Pancreas (tissue), 10 donors: Measurements from ENCODE around the gene RING1. TPM values are rescaled to one million over a fixed set of nuclear protein-coding genes. Genes with fewer than 3 reads are reported as not detected.

Source experiments
- ATAC-seq, 4 donors: fragments of 200-7000 bp; cut with Tn5 transposase; one replicate each; pipeline versions ENCODE4 v1.8.0 to v1.9.1; 2020; ENCODE audit warnings: mild to moderate bottlenecking in 4 of 4, moderate library complexity in 4 of 4
- DNase-seq, 6 donors: peaks; one replicate each; pipeline ENCODE4 v3.0.0-alpha.2; 2020
- FAIRE-seq: peaks from 2 replicates; lab custom pipeline; 2012; peaks lifted over from hg19 to GRCh38; lab: Jason Lieb, UNC
- H3K27ac ChIP-seq, 4 donors: fragments of 200-600 bp; sonication (generic); 1 replicate in 3 of 4; 2 replicates in 1 of 4; pipeline versions ENCODE4 v1.5.0 to v1.8.0; 2020
- H3K27me3 ChIP-seq, 4 donors: fragments of 200-600 bp; one replicate each; pipeline ENCODE4 v1.8.0; 2021
- H3K36me3 ChIP-seq, 3 donors: fragments of 200-600 bp; sonication (generic) in 1 of 3; one replicate each; pipeline versions ENCODE4 v1.5.0 to v1.8.0; 2020 to 2021
- H3K4me1 ChIP-seq, 3 donors: fragments of 200-600 bp; one replicate each; pipeline ENCODE4 v1.8.0; 2021
- H3K4me3 ChIP-seq, 4 donors: fragments of 200-600 bp; sonication (generic) in 2 of 4; one replicate each; pipeline versions ENCODE4 v1.5.0 to v1.8.0; 2020 to 2021
- H3K9me3 ChIP-seq, 4 donors: fragments of 200-600 bp; one replicate each; pipeline ENCODE4 v1.8.0; 2021
- WGBS, 2 donors: extraction: QIAGEN DNeasy Blood & Tissue Kit; methylation state at CpG; one replicate each; pipeline ENCODE4 v1.1.7; 2013; 5-methylcytosine and 5-hydroxymethylcytosine counted together
- intact Hi-C, 3 donors: fragments of 100-400 bp; cut with DNase I; formaldehyde crosslinking; loops; one replicate each; pipeline versions ENCODE4 v1.11.1 to v1.14.2; 2022
- microRNA-seq, 2 donors: library from miRNA; unstranded; fragments of <30 nt; microRNA quantifications; one replicate each; pipeline versions ENCODE4 to v1.1.0, GENCODE V29; 2019 to 2020
- polyA plus RNA-seq, 2 donors: library from polyadenylated mRNA; stranded (reverse); fragments of 200-250 nt; gene quantifications; one replicate each; pipeline ENCODE4 v1.2.3, GENCODE V29; 2013
- total RNA-seq, 6 donors: library from RNA; stranded (reverse); fragmentation: NEBNext Ultra II Directional in 4 of 6; extraction: Animal tissue kit (Norgen Biotek cat#: 25700) in 4 of 6; gene quantifications; one replicate each; pipeline versions ENCODE4 v1.2.1 to v1.2.4, GENCODE V29; 2021 to 2023
- TF ChIP-seq, protein P1 (sequence below), 4 donors: fragments of 200-600 bp; sonication (generic) in 3 of 4; IDR thresholded peaks; one replicate each; pipeline versions ENCODE4 v1.5.0 to v1.8.0; 2021; ENCODE audit warnings: antibody characterized with exemption in 4 of 4
- donor health status: healthy with polysubstance abuse.
- donor health status: DM: no; HTN: no; CAD: no; lungs with moderate emphysema.
- donor health status: DM: no; HTN: no; CAD: no.
- donor health status: control.
- donor health status: control.
- donor health status: Bipolar disorder and iron deficiency.
- donor health status: DM: yes; HTN: yes; CAD: no.
- donor health status: DM: no; HTN: no; CAD: no.
- donor health status: DM: no; HTN: no; CAD: no.
- donor health status: DM: yes; HTN: yes; CAD: no.

Gene RING1
- total and polyA plus RNA-seq, 8 donors: 15.0 to 57.6 (median 22.1) TPM

DNA sequence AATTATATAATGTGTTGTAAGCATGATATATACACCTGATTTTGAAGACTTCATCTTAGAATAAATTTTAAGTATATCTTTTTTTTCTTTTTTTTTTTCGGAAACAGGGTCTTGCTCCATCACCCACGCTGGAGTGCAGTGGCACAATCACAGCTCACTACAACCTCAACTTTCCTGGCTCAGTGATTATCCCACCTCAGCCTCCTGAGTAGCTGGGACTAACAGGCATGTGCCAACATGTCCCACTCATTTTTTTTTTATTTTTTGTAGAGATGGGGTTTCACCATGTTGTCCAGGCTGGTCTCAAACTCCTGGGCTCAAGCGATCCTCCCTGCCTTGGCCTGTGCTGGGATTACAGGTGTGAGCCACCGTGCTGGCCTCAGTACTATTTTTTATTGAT, 46.3 kb downstream of the RING1 start:
- no peak for DNase-seq
- WGBS, 2 donors: 91 to 95% methylated on average over 4 of the region's 4 CpGs
- peaks cover 0 to 6% (median 0%) of the 10 kb centered on the region in 3 donors for H3K4me1 ChIP-seq
- intact Hi-C loops: no loop called here
- no peak for ATAC-seq
- peaks cover 0 to 9% (median 5%) of the 10 kb centered on the region in 3 donors for H3K36me3 ChIP-seq
- no peak for FAIRE-seq
- H3K27me3 ChIP-seq: no peaks in the 10 kb centered on the region
- no peak overlapping the region for H3K4me3 ChIP-seq
- TF ChIP-seq, protein P1, sequence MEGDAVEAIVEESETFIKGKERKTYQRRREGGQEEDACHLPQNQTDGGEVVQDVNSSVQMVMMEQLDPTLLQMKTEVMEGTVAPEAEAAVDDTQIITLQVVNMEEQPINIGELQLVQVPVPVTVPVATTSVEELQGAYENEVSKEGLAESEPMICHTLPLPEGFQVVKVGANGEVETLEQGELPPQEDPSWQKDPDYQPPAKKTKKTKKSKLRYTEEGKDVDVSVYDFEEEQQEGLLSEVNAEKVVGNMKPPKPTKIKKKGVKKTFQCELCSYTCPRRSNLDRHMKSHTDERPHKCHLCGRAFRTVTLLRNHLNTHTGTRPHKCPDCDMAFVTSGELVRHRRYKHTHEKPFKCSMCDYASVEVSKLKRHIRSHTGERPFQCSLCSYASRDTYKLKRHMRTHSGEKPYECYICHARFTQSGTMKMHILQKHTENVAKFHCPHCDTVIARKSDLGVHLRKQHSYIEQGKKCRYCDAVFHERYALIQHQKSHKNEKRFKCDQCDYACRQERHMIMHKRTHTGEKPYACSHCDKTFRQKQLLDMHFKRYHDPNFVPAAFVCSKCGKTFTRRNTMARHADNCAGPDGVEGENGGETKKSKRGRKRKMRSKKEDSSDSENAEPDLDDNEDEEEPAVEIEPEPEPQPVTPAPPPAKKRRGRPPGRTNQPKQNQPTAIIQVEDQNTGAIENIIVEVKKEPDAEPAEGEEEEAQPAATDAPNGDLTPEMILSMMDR (IDR thresholded peaks at IDR 0.05): no peak
- H3K27ac ChIP-seq: no peak overlapping the region
- H3K9me3 ChIP-seq: no peaks in the 10 kb centered on the region

DNA sequence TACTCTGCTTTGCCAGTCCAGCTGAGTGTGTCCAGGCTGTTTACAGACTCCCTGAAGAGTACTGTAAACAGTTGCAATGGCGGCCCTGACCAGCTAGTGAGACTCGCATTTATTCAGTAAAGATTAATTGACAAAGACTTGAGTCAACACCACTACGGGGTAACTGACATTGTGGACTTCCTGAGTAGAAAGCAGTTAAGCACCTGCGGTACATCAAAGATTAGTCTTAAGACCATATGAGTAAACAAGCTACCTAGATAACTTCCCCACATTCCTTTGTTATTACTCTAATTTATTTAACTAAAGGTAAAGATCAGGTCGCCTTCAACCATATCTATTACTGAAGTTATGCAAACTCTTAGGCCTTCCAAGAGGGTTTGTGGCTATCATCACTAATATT, 50.7 kb downstream of the RING1 start:
- FAIRE-seq: no peak
- Histone ChIP-seq H3K27ac (no peak overlapping the region), H3K4me3 (no peak overlapping the region), H3K27me3 (no peaks in the 10 kb centered on the region), H3K9me3 (no peaks in the 10 kb centered on the region), H3K36me3 (peaks cover 0 to 9% (median 7%) of the 10 kb centered on the region in 3 donors), H3K4me1 (no peaks in the 10 kb centered on the region)
- TF ChIP-seq, protein P1 (IDR thresholded peaks at IDR 0.05): no peak
- DNase-seq: no peak
- ATAC-seq: peak in 1 of 4 donors; percentile 15
- intact Hi-C loops: no loop called here
- 59% methylated on average over 5 of the region's 5 CpGs for WGBS, 2 donors

Small RNA genes lying within 50 kb of the gene (microRNA-seq; reads per million reads assigned to microRNA genes)
- gene MIR219A1: 6.2 to 6.8 reads per million in 2 donors

Other genes with a start within 250 kb of the RING1 start
- 10 to 100 TPM; 50.5 to 98.4 (median 80.2) TPM for gene BRD2, start 239.9 kb upstream of the RING1 start, total RNA-seq
- 100 to 1,000 TPM in 1 of 2 donors, 10 to 100 TPM in 1; 94.3 to 128 TPM for gene BRD2, start 239.9 kb upstream of the RING1 start, polyA plus RNA-seq
- 10 to 100 TPM in 1 of 6 donors, 1 to 10 TPM in 3, under 1 TPM in 2; 0.60 to 16.5 (median 2.2) TPM for gene HLA-DOA, start 198.9 kb upstream of the RING1 start, total RNA-seq
- under 1 TPM; 0.38 to 0.46 TPM for gene HLA-DOA, start 198.9 kb upstream of the RING1 start, polyA plus RNA-seq
- gene HLA-DPA1, start 134.9 kb upstream of the RING1 start, total RNA-seq: 100 to 1,000 TPM in 1 of 6 donors, 10 to 100 TPM in 2, 1 to 10 TPM in 3; 8.7 to 162 (median 13.5) TPM
- 1 to 10 TPM; 5.5 to 9.1 TPM for gene HLA-DPA1, start 134.9 kb upstream of the RING1 start, polyA plus RNA-seq
- 100 to 1,000 TPM in 1 of 6 donors, 10 to 100 TPM in 5; 11.8 to 156 (median 23.3) TPM for gene HLA-DPB1, start 132.5 kb upstream of the RING1 start, total RNA-seq
- 10 to 100 TPM; 16.7 to 20.8 TPM for gene HLA-DPB1, start 132.5 kb upstream of the RING1 start, polyA plus RNA-seq
- under 1 TPM; 0.15 to 0.75 (median 0.36) TPM for gene COL11A2, start 16.0 kb upstream of the RING1 start, total RNA-seq
- gene COL11A2, start 16.0 kb upstream of the RING1 start, polyA plus RNA-seq: 1 to 10 TPM; 2.9 to 3.1 TPM
- 10 to 100 TPM; 20.1 to 30.9 (median 21.9) TPM for gene RXRB, start 7.8 kb upstream of the RING1 start, total RNA-seq
- gene RXRB, start 7.8 kb upstream of the RING1 start, polyA plus RNA-seq: 10 to 100 TPM; 48.8 to 68.3 TPM
- 10 to 100 TPM; 41.6 to 87.5 (median 64.5) TPM for gene SLC39A7, start 7.6 kb upstream of the RING1 start, total RNA-seq
- gene SLC39A7, start 7.6 kb upstream of the RING1 start, polyA plus RNA-seq: 100 to 1,000 TPM in 1 of 2 donors, 10 to 100 TPM in 1; 53.9 to 111 TPM
- gene HSD17B8, start 3.8 kb upstream of the RING1 start, total RNA-seq: 10 to 100 TPM; 20.9 to 47.3 (median 31.4) TPM
- gene HSD17B8, start 3.8 kb upstream of the RING1 start, polyA plus RNA-seq: 10 to 100 TPM; 36.2 to 47.4 TPM
- 10 to 100 TPM; 23.2 to 37.5 (median 24.8) TPM for gene VPS52, start 63.4 kb downstream of the RING1 start, total RNA-seq
- gene VPS52, start 63.4 kb downstream of the RING1 start, polyA plus RNA-seq: 10 to 100 TPM; 50.1 to 62.2 TPM
- 1,000 to 10,000 TPM; 1,052 to 2,464 (median 1,700) TPM for gene RPS18, start 63.6 kb downstream of the RING1 start, total RNA-seq
- gene RPS18, start 63.6 kb downstream of the RING1 start, polyA plus RNA-seq: 1,000 to 10,000 TPM; 2,817 to 3,510 TPM
- gene B3GALT4, start 68.6 kb downstream of the RING1 start, total RNA-seq: 1 to 10 TPM; 2.1 to 5.4 (median 2.6) TPM
- 1 to 10 TPM; 5.6 to 8.7 TPM for gene B3GALT4, start 68.6 kb downstream of the RING1 start, polyA plus RNA-seq
- 10 to 100 TPM; 17.7 to 28.8 (median 26.2) TPM for gene WDR46, start 80.7 kb downstream of the RING1 start, total RNA-seq
- gene WDR46, start 80.7 kb downstream of the RING1 start, polyA plus RNA-seq: 10 to 100 TPM; 90.1 to 96.8 TPM
- gene PFDN6, start 81.1 kb downstream of the RING1 start, total RNA-seq: 10 to 100 TPM in 5 of 6 donors, 1 to 10 TPM in 1; 9.7 to 19.9 (median 19.0) TPM
- 100 to 1,000 TPM in 1 of 2 donors, 10 to 100 TPM in 1; 76.2 to 119 TPM for gene PFDN6, start 81.1 kb downstream of the RING1 start, polyA plus RNA-seq
- gene RGL2, start 90.4 kb downstream of the RING1 start, total RNA-seq: 10 to 100 TPM; 24.5 to 70.8 (median 30.2) TPM
- 100 to 1,000 TPM in 1 of 2 donors, 10 to 100 TPM in 1; 87.3 to 121 TPM for gene RGL2, start 90.4 kb downstream of the RING1 start, polyA plus RNA-seq
- 100 to 1,000 TPM in 2 of 6 donors, 10 to 100 TPM in 4; 31.0 to 152 (median 41.2) TPM for gene TAPBP, start 105.6 kb downstream of the RING1 start, total RNA-seq
- gene TAPBP, start 105.6 kb downstream of the RING1 start, polyA plus RNA-seq: 10 to 100 TPM; 28.0 to 60.6 TPM
- gene ZBTB22, start 109.2 kb downstream of the RING1 start, total RNA-seq: 10 to 100 TPM in 2 of 6 donors, 1 to 10 TPM in 4; 6.7 to 13.1 (median 9.3) TPM
- gene ZBTB22, start 109.2 kb downstream of the RING1 start, polyA plus RNA-seq: 10 to 100 TPM; 10.8 to 14.3 TPM
- 10 to 100 TPM; 12.9 to 22.5 (median 15.6) TPM for gene DAXX, start 114.5 kb downstream of the RING1 start, total RNA-seq
- 10 to 100 TPM; 18.1 to 24.6 TPM for gene DAXX, start 114.5 kb downstream of the RING1 start, polyA plus RNA-seq
- 1 to 10 TPM in 1 of 6 donors, under 1 TPM in 5; 0.14 to 1.5 (median 0.52) TPM for gene KIFC1, start 183.3 kb downstream of the RING1 start, total RNA-seq
- under 1 TPM; 0.19 to 0.42 TPM for gene KIFC1, start 183.3 kb downstream of the RING1 start, polyA plus RNA-seq
- gene PHF1, start 202.5 kb downstream of the RING1 start, total RNA-seq: 10 to 100 TPM; 28.5 to 68.0 (median 47.2) TPM
- 100 to 1,000 TPM; 143 to 192 TPM for gene PHF1, start 202.5 kb downstream of the RING1 start, polyA plus RNA-seq
- gene CUTA, start 209.6 kb downstream of the RING1 start, total RNA-seq: 10 to 100 TPM; 65.0 to 99.6 (median 78.1) TPM
- gene CUTA, start 209.6 kb downstream of the RING1 start, polyA plus RNA-seq: 100 to 1,000 TPM in 1 of 2 donors, 10 to 100 TPM in 1; 96.7 to 204 TPM
- gene SYNGAP1, start 211.6 kb downstream of the RING1 start, total RNA-seq: 10 to 100 TPM in 1 of 6 donors, 1 to 10 TPM in 5; 4.6 to 11.0 (median 5.6) TPM
- 10 to 100 TPM in 1 of 2 donors, 1 to 10 TPM in 1; 8.3 to 16.4 TPM for gene SYNGAP1, start 211.6 kb downstream of the RING1 start, polyA plus RNA-seq
- gene ZBTB9, start 246.1 kb downstream of the RING1 start, total RNA-seq: 1 to 10 TPM; 1.7 to 4.7 (median 3.6) TPM
- gene ZBTB9, start 246.1 kb downstream of the RING1 start, polyA plus RNA-seq: 1 to 10 TPM; 1.7 to 3.6 TPM